GM18498 (cell line): ENCODE data around the gene PPP2R2C.

Source experiments
- ATAC-seq: cut with Tn5 transposase; IDR thresholded peaks from one replicate; pipeline ENCODE4 v1.9.1; 2021; ENCODE audit warnings: mild to moderate bottlenecking, moderate library complexity; ENCODE audit not compliant: unreplicated experiment

PPP2R2C gene

DNA sequence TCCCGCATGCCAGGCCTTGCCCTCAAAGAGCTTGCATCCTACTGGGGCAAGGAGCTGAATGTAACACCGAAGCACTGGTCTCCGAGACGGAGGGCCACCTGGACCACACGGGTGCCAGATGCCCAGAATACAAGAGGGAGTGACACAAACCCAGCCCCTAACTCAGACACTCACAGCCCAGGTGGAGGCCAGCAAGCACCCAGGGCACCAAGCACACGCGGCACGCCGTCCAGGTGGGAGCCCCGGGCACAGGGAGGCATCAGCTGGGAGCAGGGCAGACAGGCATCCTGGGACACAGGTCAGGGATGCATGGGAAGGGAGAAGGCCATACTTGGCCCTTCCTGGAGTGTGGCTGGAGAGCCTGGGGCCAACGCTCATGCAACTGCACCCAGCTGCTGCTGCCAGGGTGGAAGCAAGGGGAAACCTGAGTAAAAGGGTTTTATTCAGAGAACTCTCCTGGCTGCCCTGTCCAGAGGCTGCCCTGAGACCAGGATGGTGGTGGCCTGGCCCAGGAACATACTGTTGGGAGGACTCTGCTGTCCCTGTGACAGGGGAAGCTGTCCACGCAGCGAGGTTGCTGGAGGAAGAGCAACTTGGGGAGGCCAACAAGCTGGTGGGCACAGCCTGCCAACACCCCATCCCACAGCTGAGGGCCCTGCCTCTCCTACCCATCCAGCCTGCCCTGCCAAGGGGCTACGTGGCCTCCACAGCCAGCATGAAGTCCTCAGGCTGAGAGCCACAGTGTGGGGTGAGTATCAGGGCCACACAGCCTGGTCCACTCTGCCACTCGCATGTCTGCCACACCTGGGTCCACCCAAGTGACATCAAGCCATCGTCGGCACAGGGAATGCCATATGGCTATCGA is 22.2 kb upstream of the PPP2R2C start:
- ATAC-seq: no peak

DNA sequence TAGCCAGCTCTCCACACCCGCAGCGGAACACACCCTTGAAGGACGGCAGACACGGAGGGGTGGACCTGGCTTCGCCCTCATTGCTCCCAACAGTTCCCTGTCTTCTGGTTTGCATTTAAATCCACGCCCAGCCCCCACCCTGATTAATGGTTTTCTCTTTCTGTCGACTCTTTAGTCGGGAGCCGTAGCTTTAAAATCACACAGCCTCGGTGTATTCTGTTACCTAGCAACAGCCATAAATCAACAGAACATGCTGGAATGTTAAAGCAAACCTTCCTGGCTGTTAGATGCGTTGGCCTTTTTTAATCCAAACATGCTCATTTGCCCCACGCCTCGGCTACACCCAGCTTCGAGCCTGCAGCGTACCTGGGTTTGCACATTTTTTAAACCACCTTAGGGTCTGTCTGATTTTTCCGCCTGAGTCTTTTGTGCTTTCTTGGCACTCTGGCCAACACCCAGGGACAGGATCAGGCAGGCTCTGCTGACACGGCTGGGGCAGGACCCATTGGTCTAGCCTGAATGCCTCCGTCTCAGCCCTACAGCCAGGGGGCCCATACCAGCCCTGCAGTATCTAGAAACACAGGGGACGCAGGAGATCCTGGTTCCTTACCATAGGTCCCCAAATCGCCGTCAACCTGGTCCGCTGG is 21.4 kb upstream of the PPP2R2C start:
- ATAC-seq: no peak

DNA sequence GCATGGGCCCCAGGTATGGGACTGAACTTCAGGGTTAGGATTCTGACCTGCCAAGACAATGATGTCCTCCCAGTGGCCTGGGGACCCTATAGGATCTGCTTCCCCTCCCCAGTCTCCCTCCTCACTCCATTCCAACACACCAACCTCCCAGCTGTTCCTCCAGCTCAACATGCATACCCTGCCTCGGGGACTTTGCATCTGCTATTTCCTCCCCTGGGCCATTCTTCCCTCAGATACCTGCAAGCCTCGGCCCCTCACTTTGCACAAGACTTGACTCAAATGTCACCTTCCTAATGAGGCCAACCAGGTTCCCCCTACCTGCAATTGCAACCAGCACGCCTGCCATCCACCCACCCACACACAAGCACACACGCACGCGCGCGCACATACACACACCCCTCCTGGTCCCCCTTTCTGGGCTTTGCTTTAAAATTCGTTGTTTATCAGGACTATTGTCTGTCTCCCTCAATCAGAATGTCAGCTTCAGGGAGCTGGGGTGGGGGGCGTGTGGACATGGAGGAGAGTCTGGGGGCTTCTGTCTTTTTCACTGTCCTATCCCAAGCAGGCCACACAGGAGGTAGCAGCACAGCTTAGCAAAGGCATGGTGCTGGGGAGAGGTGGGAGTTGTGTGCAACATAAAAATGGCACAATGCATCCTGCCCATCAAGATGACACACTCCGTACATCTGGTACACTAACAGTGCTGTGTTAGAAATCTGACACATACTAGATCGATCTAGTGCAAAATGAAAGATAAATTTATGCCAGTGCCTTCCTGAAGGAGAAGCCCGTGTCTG is 20.6 kb upstream of the PPP2R2C start:
- no peak for ATAC-seq

DNA sequence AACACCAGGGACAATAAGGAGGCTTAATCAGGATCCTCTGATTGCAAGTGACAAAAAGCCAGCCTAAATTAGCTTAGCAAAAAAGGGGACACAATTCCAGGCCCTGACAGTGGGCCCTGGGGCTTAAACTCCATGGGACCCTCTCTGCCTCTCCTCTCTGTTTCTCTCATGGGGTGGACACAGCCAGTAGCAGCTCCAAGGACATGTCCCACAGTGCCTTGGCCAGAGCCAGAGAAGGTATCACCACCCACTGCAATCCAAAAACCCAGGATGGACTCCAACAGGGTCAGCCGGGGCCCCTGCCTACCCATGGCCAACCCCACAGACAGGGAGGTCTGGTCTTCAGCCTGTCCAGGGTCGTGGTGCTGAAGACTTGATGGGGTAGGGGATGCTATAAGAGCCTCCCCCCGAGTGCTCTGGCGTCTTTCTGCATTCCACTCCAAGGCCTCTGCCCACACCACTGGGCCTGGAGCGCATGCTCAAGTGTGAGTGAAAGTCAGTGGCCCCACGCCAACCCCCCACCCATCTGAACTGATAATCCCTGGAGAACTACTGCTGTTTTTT is 19.7 kb upstream of the PPP2R2C start:
- ATAC-seq: no peak

DNA sequence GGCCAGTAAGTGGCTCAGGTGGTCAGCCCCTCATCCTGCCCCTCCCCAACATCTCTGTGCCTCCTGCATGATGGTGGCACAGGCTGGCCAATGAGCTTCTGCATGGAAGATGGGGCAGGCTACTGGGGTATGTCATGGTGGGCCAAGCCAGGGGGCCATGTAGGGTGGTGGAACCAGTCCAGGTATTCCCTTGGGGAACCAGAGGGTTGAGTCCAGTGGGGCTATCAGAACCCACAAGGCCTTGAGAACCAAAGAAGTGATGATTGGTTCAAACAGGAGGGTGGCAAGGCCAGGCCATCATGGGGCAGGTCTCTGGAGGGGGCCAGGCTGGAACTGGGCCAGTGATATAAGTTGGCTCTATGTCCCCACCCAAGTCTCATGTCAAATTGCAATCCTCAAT is 18.8 kb upstream of the PPP2R2C start:
- no peak for ATAC-seq

DNA sequence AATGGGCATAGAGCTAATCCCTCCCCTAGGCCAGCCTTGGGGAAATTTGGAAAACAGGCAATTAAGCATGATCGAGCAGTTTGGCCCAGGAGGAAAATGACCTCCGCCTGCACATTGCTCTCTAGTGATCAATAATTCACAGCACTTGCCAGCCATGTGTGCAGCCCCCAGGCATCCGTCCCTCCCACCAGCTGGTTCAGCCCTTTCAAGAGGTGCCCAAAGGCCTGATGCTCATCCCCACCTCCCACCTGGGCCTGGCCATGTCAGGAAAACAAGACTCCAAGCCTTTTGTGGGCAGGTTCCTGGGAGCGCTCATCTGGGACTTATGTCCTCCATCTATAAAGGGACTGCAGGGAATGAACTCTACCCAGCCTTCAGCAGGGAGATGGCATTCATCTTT is 17.5 kb upstream of the PPP2R2C start:
- ATAC-seq: no peak

DNA sequence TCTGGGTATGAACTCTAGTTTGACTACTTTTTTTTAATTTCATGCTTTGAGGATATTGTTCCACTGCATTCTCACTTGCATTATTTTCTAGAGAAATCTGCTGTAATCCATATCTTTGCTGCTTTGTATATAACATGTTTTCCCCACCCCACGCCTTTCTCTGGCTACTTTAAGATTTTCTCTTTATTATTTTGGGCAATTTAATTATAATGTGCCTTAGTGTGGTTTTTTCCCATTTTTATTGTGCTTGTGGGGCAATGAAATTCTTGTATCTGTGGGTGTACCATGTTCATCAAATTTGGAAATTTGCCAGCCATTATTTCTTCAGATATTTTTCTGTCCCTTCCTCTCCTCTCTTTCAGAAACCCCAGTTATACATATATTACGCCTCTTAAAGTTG is 15.1 kb upstream of the PPP2R2C start:
- ATAC-seq: no peak

DNA sequence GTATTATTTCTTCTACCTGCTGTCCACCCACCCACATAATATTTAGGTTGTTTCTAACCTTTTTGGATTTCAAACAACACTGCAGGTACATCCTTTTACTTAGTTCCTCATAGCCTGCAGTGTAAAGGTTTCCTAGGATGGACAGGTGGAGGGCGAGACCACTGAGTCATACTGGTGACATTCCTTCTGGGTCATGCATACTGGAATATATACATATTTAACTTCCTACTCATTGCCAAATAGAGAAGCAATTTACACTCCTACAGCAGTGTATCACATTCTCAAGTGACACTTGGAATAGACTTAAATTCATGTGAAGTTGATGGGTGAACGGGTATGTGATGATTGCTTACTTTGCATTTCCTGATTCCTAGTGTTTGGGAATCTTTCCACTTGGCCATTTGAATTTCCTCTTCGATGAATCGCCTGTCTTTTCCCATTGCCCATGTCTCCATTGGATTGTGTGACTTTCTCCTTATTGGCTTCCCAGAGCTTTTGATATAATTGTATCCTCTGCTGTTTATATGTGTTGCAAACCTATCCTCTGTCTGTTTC is 8.2 kb upstream of the PPP2R2C start:
- ATAC-seq: no peak

DNA sequence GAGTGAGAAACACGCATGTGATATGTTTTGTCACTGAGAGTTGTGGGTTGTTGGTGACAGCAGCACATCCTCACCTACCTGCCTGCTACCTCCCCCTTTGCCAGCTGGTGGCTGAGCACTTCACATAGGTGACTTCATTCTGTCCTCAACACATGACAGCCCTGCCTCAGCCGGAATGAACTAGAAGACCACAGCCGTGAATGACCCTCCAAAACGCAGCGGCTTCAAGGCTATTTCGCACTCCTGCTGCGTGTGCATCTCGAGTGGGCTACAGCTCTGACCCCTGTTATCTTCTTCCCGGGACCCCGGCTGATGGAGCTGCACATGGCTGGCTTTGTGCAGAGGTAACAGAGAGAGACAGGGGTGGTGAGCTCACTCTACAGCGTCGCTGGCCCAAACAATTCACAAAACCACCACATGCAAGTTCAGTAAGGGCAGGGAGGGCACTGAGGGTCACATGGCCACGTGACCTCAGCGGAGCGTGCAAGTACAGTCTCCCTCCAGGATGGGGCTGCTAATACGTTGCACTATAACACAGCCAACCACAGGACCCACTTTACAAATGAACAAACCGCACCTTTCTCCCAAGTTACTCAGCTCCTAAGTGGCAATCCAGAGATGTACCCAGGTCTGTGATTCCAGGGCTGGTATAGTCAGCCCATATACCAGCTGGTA is 6.3 kb upstream of the PPP2R2C start:
- ATAC-seq: no peak

DNA sequence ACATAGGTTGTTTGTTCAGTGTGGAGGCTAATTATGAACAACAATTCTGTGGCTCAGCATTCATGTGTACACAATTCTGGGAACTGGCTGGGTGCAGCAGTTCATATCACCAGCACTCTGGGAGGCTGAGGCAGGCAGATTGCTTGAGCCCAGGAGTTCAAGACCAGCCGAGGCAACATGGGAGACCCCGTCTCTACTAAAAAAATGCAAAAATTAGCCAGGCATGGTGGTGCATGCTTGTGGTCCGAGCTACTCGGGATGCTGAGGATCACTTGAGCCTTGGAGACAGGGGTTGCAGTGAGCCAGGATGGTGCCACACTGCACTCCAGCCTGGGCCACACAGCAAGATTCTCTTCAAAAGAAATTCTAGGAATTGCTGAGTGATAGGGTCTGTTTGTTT is 4.5 kb upstream of the PPP2R2C start:
- no peak for ATAC-seq

DNA sequence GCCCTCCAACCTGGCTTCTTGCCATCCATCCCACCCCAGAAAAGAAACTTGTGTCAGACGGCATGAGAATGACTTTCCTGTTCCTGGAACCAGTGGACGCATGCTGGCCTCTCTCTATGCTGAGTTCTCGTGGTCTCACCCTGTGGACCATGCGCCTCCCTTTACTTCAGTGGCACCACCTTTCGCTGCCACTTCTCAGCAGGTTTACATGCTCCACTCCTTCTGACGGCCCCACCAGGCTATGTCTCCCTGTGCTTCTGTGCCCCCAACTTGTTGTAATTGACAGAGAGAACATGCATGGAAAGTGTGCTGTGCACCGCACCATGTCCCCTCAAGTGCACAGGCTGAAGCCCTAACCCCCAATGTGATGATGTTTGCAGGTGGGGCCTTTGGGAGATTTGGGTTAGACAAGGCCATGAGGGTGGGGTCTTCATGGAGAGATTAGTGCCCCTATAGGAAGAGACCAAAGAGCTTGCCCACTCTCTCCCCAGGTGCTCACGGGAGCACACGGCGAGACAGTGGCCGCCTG is 3.1 kb upstream of the PPP2R2C start:
- no peak for ATAC-seq

DNA sequence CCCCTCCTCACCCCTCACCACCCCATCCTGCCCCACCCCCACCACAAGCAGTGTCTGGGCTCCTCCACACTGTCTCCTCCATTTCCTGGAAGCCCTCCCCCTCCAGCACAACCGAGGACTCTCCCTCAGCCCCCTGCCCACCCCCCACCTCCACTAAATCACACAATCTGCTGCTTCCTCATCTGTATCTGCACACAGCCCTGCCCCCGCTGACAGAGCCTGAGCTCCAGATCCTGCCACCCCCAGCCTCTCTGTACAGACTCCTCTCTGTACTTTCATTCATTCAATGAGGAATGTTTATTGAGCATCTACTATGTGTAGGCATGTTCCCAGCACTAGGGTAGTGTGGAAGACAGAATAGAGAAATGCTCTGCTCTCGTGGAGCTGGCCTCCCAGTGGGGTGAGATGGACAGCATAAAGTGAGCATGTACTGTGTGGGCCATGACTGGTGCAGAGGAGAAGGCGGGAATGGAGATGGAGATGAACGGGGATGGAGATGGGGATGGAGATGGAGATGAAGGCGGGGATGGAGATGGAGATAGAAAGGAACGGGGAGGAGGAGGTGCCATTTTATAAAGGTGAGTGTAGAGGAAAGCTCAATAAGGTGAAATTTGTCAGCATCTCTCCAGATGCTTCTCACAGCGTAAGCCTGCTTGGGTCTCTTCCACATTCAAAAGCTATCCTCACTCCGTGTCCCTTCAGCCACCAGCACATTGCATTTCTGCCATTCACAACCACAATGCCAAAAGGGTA is 2.5 kb upstream of the PPP2R2C start:
- no peak for ATAC-seq

DNA sequence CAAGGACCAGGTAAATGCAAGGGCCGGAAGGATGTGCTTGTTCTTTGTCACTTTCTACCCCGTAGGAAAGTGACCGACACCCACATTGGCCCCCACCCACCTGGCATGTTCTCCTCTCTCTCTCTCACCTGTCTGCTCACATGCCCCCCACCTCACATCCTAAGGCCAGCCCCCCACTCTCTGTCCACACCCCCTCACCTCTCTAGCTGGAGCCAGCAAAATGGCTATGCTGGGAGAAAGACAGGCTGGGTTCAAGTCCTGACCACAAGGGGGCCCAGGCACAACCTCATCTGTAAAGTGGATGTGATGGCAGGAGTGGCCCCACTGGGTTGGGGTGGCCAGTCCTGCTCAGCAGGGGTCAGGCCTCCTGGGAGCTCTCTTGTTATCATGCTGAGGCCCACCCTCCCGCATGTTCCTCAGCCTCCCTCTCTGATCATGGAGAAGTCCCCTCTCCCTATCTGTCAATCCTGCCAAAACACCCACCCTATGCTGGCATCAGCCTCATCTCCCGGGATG is 1.7 kb upstream of the PPP2R2C start:
- no peak for ATAC-seq

DNA sequence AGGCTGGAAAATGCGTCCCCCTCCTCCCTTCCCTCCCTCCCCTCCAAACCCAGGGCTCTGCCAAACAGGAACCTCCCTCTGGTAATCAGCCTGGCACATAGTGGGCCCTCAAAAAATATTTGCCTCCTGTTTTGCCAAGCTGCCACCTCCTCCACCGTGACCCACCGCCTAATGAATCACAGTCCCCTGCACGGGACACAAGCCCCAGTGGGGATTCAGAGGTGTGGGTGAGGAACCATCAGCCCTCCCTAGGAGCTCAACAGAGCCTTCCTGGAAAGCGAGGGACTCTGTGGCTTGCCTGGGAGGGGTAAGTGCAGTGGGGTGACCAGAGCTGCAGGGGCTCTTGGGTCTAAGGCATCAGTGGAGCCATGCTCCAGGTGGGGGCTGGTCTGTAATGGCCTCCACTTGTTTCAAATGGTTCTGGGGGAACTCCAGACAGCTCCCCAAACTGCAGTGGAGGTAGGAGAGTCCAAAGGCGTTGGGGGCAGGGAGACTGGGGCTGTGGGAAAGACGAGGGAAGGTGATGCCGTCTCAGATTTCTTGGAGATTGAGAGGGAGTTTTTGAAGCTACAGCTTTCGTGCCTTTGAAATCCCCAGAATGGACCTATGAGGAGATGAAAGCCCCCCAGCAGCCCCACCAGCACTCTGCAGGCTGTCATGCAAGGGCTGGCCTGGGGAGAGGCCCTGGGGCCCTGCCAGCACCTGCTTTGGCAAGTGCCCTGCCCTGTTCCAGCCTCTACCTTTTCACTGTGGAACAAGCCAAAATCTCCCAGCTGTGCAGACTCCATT is 1.0 kb upstream of the PPP2R2C start:
- ATAC-seq: no peak

DNA sequence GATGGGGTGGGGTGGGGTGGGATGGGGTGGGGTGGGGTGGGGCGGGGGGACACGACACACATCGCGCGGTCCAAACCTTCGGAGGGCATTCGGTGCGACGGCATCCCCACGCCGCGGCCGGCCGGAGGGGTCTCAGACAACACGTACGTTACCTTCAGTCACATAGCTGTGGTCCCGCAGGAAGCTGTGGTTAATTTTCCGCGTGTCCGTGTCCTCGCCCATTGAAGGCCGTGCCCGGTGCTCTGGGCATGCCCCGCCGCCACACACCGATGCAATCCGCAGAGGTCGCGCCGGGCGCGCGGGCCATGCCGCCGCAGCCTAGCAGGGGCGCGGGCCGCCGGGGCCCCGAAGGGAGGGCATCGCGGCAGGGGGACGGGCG is 417 bp downstream of the PPP2R2C start:
- ATAC-seq: no peak

DNA sequence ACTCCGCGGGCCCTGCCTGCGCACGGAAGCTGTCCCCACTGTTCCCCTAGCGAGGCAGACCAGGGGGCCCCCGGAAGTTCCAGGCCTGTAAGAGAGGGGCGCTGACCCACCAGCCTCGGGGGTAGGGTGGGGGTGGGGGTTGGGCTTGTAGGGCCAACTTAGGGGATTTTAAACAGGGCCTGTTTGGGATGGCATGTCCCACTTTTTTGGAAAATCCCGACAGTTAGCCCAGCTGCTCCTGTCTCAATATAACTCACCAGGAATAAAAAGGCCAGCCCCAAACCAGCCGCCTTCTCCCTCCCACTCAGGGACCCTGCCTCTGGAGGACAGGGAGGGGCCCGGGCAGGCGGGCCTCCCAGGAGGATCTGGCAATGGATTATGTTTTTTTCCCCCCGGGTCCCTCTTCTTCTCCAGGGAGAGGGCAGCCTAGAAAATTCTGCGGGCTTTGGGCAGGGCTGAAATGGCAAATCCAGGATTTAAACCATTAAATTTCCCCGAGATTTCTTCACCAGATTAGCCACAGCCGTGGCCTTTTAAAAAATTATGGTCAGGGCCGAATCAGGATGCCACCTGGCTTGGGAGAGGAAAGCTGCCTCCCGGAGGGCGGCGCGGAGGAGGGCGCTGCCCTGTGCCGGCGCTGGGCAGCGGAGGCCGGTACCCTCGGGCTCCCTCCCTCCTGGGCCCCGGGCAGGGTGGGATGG is 957 bp downstream of the PPP2R2C start:
- no peak for ATAC-seq

DNA sequence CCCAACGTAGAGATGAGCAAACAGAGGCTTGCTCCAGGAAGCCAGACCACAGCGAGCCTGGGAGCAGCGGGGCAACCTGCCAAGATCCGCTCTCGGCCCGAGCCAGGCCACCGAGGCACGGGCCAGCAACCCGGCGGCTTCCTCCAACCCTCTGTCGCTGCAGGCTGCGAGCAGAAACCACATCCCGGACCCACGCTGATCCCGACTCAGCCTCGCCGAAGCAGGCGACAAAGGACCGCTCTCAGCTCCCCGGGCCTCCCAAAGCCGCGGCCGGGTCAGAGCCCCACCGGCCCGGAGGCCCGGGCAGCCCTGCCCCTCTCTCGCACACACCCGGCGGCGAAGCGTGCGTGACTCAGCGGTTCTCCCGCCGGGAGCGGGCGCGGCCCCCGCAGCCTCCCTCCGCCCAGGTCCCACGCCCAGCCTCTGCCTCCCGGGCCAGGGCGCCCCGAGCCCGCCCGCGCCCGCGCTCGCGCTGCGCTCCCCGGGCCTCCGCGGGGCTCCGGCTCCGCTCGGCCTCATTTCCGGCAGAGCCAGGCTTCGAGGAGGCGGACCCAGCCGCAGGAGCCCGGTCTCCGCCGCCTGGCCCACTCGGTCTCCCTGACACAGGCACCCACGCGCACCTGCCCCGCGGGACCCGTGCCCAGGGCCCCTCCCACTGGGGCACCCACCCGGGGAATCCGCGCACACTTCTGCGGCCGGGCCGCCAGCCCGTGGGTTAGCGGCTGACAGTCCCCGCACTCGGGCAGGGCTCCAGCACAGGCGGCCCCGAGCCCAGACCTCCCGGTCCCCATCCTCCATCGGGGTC is 1.7 kb downstream of the PPP2R2C start:
- ATAC-seq: no peak
